Esophagus muscularis mucosa (tissue), 3 donors: ENCODE results near the gene PAAF1.

ENCODE experiments used
- CTCF ChIP-seq, 3 experiments: fragments of 200-600 bp in 2 of 3; fragments of 450-650 bp in 1 of 3; sonication (generic) in 2 of 3; IDR thresholded peaks; one replicate each; pipeline ENCODE4 v1.5.1; 2017 to 2019; ENCODE audit warnings: antibody characterized with exemption in 3 of 3, mild to moderate bottlenecking in 2 of 3, moderate library complexity in 1 of 3
- POLR2A ChIP-seq: fragments of 450-650 bp; IDR thresholded peaks from one replicate; pipeline ENCODE4 v1.6.1; 2017; ENCODE audit warnings: antibody characterized with exemption, moderate library complexity, mild to moderate bottlenecking, low read depth
- POLR2AphosphoS5 ChIP-seq, 2 donors: sonication (generic); formaldehyde crosslinking; IDR thresholded peaks; one replicate each; pipeline ENCODE4 v1.6.1; 2017; ENCODE audit warnings: antibody characterized with exemption in 2 of 2

GRCh38 chr11:73852049-73852448, 24.8 kb upstream of the PAAF1 start:
- TF ChIP-seq CTCF (IDR thresholded peaks at IDR 0.05) (no peak), POLR2AphosphoS5 (IDR thresholded peaks at IDR 0.05) (no peak), POLR2A (no peak)
